GM18499 (cell line): Measurements from ENCODE around the gene MPPED1.

Experiments
- ATAC-seq: cut with Tn5 transposase; IDR thresholded peaks from one replicate; pipeline ENCODE4 v1.9.1; 2021; ENCODE audit warnings: moderate number of reproducible peaks; ENCODE audit not compliant: insufficient read depth, unreplicated experiment

The MPPED1 gene

GRCh38 chr22:43488031-43488866, 76.4 kb downstream of the MPPED1 start:
- no peak for ATAC-seq

GRCh38 chr22:43488937-43489336, 77.1 kb downstream of the MPPED1 start:
- no peak for ATAC-seq

- ATAC-seq: no peak
These were observed 78.5 kb downstream of the MPPED1 start for GRCh38 chr22:43490311-43490710.

- no peak for ATAC-seq
These were observed 79.4 kb downstream of the MPPED1 start for GRCh38 chr22:43491177-43491576.

GRCh38 chr22:43491737-43492136, 79.9 kb downstream of the MPPED1 start:
- ATAC-seq: no peak

GRCh38 chr22:43493297-43493696, 81.5 kb downstream of the MPPED1 start:
- ATAC-seq: no peak

GRCh38 chr22:43497956-43498855, 86.4 kb downstream of the MPPED1 start:
- ATAC-seq: no peak

GRCh38 chr22:43498856-43499253, 87.0 kb downstream of the MPPED1 start:
- no peak for ATAC-seq

- ATAC-seq: no peak
These were observed 89.3 kb downstream of the MPPED1 start for GRCh38 chr22:43500792-43501785.

GRCh38 chr22:43501878-43502277, 90.1 kb downstream of the MPPED1 start:
- no peak for ATAC-seq

- ATAC-seq: no peak
These were observed 90.6 kb downstream of the MPPED1 start for GRCh38 chr22:43502306-43502874.

- ATAC-seq: no peak
These were observed 92.3 kb downstream of the MPPED1 start for GRCh38 chr22:43504068-43504467.

GRCh38 chr22:43504666-43505261, 93.0 kb downstream of the MPPED1 start:
- ATAC-seq: no peak

- no peak for ATAC-seq
These were observed 93.6 kb downstream of the MPPED1 start for GRCh38 chr22:43505423-43505822.

GRCh38 chr22:43505896-43506295, 94.1 kb downstream of the MPPED1 start:
- no peak for ATAC-seq

- ATAC-seq: no peak
These were observed 94.7 kb downstream of the MPPED1 start for GRCh38 chr22:43506487-43506886.

- ATAC-seq: no peak
These were observed 95.4 kb downstream of the MPPED1 start for GRCh38 chr22:43507235-43507634.

GRCh38 chr22:43508489-43508888, 96.7 kb downstream of the MPPED1 start:
- ATAC-seq: no peak

GRCh38 chr22:43509337-43509736, 97.5 kb downstream of the MPPED1 start:
- no peak for ATAC-seq
